Epithelial cell of prostate (primary cell): ENCODE measurements around the gene HS6ST3.

Experiments used
- DNase-seq: peaks from one replicate; pipeline ENCODE4 v3.0.0-alpha.2; 2011; ENCODE audit warnings: low read depth, low spot score
- H3K27ac ChIP-seq: fragments of 450-650 bp; 2 replicates; pipeline ENCODE4 v1.5.1; 2017; ENCODE audit warnings: mild to moderate bottlenecking

HS6ST3 gene

GRCh38 chr13:96284971-96285370 lies 195.1 kb downstream of the HS6ST3 start:
- H3K27ac ChIP-seq: no peak overlapping the region
- DNase-seq: no peak

- no peak overlapping the region for H3K27ac ChIP-seq
- DNase-seq: no peak
Measured at GRCh38 chr13:96285729-96286128, 195.8 kb downstream of the HS6ST3 start.

- no peak overlapping the region for H3K27ac ChIP-seq
- DNase-seq: no peak
Measured at GRCh38 chr13:96294930-96295881, 205.3 kb downstream of the HS6ST3 start.

DNA sequence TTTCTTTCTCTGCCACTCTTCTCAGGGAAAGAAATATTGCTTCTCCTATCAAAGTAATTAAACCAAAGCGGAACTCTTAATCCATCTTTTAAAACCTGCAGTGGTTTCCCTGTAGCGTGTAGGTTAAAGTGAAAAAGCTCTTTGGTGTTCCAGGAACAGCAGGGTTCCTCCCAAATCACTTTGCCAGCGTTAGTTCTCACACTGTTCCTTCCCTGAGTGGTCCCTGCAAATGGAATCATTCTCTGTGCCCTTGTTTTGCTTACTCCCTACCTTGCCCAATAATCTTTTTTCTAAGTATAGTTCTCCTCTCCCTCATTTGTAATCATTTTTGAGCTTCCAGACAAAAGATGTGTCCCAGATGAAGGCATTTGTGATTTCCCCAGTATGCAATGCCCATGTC lies 207.5 kb downstream of the HS6ST3 start:
- no peak overlapping the region for H3K27ac ChIP-seq
- DNase-seq: no peak

DNA sequence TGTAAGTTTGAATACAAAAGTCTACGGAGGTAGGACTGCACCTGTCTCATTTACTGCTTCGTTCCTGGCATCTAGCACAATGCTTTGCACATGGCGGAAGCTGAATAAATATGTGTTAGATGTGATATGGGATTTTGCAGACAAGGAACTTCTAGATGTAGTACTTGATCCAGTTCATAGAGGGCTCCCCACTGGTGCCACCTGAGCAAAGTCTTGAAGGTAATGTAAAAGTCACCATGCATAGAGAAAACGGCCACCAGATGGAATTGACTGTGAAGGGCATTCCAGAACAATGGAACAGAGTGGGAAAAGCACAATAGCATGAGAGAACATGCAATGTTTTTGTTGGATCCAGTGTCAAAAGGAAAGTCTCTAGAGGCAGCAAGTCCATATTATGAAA lies 209.3 kb downstream of the HS6ST3 start:
- DNase-seq: no peak
- H3K27ac ChIP-seq: no peak overlapping the region

DNA sequence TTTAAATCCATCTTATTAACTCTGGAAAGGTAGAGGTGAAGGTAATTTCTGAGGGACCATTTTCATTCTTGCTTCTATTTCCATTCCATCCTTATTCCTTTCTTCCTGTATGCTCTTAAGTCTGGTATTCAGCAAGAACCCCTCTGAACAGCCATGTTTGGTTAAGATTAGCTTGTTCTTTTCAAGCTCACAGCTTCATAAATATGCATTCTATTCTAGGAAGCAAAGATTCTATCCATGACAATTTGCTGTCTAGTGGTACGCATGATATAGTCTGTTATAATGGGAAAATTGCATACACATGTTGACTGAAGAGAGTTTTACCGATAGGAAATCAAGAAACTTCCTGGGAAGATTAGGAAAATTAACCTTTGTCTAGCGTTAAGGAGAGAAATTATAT lies 218.7 kb downstream of the HS6ST3 start:
- DNase-seq: no peak
- no peak overlapping the region for H3K27ac ChIP-seq

DNA sequence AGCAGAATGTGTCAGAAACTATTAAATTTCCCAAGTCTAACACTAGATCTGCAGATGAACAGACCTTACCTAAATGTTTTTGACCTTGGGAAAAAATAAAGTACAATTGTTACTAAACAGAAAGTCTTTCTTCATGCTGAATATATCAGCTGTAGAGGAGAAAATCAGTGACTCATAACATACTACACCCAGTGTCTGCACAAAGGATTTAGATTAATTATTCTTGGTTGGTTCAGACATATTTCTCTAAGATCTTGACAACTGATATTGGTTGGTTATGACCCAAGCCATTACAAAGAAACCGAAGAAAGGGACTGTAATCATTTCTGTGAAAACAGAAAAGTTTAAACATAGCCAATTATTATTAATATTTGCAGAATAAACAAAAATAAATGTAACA lies 225.1 kb downstream of the HS6ST3 start:
- DNase-seq: no peak
- H3K27ac ChIP-seq: no peak overlapping the region

DNA sequence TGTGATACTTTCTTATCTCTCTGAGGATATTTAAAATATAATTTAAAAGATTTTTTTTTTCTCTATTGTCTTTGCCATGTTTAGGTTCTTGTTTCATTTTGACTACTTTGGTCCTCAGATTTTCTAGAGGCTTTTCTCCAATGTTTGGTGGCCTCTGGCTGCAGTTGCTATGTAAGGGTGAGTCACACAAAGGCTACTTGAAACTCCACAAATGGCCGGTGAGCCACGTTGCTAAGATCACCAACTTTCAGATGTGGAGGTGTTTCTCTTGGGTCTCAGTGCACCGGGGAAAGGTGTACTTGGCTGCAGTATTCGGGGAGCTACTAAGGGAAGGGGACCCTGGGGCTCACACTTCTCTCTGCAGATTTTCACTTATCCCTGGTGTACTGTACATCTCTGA lies 248.1 kb downstream of the HS6ST3 start:
- DNase-seq: no peak

GRCh38 chr13:96342286-96342685 lies 252.4 kb downstream of the HS6ST3 start:
- H3K27ac ChIP-seq: no peak overlapping the region

More for the DNA sequence above, 248.1 kb downstream of the HS6ST3 start:
- H3K27ac ChIP-seq: no peak overlapping the region

DNA sequence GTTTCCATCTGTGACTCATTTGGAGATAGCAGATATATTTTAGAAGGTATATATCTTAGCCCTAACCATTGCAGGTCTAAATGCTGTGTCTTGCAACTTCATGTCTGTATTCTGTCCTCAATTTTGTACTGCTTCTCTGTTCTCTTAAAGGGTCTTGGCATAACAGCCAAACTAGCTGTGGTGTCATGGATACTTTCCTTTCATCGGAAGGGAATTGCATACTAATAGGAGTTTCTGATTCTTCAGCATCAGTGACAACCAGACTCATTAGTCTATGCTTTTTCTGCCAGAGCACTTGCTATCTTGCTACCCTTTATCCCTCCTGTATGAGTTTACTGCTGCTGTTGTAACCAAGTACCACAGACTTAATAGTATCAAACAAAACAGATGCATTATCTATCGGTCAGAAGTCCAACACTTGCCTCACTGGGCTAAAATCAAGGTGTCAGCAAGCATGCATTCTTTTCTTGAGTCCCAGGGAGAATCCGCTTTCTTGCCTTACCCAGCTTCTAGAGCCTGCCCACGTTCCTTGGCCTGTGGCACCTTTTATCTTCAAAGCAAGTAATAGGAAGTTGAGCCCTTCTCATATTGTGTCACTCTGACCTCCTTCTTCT lies 253.1 kb downstream of the HS6ST3 start:
- no peak for DNase-seq
- no peak overlapping the region for H3K27ac ChIP-seq

More at GRCh38 chr13:96342286-96342685, 252.4 kb downstream of the HS6ST3 start:
- DNase-seq: no peak

GRCh38 chr13:96346921-96347320 lies 257.0 kb downstream of the HS6ST3 start:
- no peak overlapping the region for H3K27ac ChIP-seq
- no peak for DNase-seq

DNA sequence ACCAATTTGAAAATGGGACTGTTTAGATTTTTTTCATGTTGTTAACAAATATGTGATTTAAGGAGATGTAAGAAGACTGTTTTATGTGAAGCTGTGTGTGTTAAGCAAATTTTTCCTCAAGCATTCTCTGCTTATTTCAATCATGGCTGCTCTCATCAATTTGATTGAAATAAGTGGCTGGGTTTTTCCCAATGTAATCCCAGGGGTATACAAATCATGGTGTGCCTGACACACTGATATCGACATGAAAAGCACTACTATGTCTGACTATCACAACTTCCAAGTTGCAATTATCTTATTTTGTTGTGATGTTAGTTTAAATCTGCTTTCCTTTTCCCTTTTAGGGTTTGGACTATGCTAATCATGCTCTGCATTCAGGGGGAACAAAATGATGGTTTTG lies 283.7 kb downstream of the HS6ST3 start:
- H3K27ac ChIP-seq: no peak overlapping the region
- no peak for DNase-seq

DNA sequence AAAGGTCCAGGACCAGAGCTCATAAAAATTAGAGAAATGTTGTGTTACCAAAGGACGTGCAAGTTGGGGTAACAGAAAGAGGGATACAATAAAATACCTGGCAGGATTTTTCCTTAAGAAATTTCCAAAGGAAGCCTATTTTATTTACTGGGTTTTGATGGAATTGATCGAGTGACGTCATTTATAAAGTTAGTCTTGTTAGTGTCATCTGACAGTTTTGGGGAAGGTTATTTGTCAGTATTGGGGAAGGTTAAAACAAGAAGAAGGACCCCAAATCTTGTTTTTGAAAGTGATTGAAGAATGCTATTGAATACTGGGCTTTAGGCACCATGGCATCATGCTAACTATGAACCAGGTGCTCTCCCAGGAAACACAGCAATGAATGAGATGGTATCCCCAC lies 287.9 kb downstream of the HS6ST3 start:
- no peak overlapping the region for H3K27ac ChIP-seq
- DNase-seq: no peak

GRCh38 chr13:96379967-96380366 lies 290.1 kb downstream of the HS6ST3 start:
- DNase-seq: no peak
- H3K27ac ChIP-seq: no peak overlapping the region

GRCh38 chr13:96381681-96382080 lies 291.8 kb downstream of the HS6ST3 start:
- no peak for DNase-seq
- no peak overlapping the region for H3K27ac ChIP-seq

- DNase-seq: no peak
Measured at GRCh38 chr13:96388598-96388997, 298.7 kb downstream of the HS6ST3 start.

DNA sequence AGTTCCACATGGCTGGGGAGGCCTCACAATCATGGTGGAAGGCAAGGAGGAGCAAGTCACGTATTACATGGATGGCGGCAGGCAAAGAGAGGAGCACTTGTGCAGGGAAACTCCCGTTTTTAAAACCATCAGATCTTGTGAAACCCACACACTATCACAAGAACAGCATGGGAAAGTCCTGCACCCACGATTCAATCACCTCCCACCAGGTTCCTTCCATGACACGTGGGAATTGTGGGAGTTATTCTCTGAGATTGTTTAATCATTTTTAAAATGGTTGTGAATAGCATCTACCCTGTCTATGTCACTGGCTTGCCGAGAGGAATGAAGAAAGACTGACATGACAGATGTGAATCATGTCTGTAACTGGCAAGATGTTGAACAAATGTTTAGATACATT lies 301.7 kb downstream of the HS6ST3 start:
- no peak overlapping the region for H3K27ac ChIP-seq
- DNase-seq: no peak

More at GRCh38 chr13:96388598-96388997, 298.7 kb downstream of the HS6ST3 start:
- no peak overlapping the region for H3K27ac ChIP-seq

GRCh38 chr13:96397807-96398206 lies 307.9 kb downstream of the HS6ST3 start:
- no peak overlapping the region for H3K27ac ChIP-seq
- DNase-seq: no peak

DNA sequence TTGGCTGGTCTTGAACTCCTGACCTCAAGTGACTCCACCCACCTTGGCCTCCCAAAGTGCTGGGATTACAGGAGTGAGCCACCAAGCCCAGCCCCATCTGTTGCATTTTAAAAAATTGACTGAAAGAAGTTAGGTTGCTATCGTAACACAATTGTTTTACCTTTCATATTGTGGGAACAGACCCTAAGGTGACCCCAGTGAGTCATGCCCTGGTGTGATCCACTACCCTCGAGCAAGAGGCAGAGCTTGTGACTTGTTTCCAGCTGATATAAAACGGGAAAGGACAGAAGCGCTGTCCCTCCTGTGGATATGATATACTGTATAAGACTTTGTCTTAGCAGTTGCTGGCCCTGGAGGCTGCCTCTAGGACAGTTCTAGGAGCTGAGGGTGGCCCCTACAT lies 308.6 kb downstream of the HS6ST3 start:
- no peak for DNase-seq
- no peak overlapping the region for H3K27ac ChIP-seq

GRCh38 chr13:96403241-96403640 lies 313.3 kb downstream of the HS6ST3 start:
- H3K27ac ChIP-seq: no peak overlapping the region
- DNase-seq: no peak

DNA sequence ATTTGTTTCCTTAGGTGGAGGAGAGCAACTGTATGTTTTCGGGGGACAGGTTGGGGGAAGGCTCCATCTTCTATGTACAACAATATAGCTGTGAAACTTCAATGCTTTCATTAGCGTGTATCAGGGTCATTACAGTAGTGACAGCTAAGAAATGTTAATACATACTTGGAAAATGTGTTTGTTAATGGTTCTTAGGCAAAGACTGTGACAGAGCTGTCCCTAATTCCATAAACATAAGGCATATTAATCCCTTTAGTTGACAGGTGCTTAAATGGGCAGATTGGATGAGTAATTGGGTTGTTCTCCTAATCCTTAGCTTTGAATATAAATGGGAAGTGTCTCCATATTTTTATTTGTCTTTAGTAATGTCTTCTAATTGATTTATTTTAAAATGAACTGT lies 313.7 kb downstream of the HS6ST3 start:
- no peak overlapping the region for H3K27ac ChIP-seq
- no peak for DNase-seq
